GM19372 (cell line): ENCODE measurements around the gene PRMT6.
"Not testable (repeated sequence)": the region's sequence is repeated elsewhere in the genome, so short reads cannot be mapped to it uniquely, and the experiment has no call there.

Experiments used
- ATAC-seq: cut with Tn5 transposase; IDR thresholded peaks from one replicate; pipeline ENCODE4 v1.9.1; 2021; ENCODE audit warnings: mild to moderate bottlenecking, low read depth, moderate library complexity; ENCODE audit not compliant: unreplicated experiment

Gene PRMT6

GRCh38 chr1:107091418-107091817 lies 34.9 kb downstream of the PRMT6 start:
- ATAC-seq: no peak

- not testable (repeated sequence) for ATAC-seq
Observed at GRCh38 chr1:107093395-107093794, 36.9 kb downstream of the PRMT6 start.

GRCh38 chr1:107095647-107096046 lies 39.2 kb downstream of the PRMT6 start:
- ATAC-seq: no peak

- no peak for ATAC-seq
Observed at GRCh38 chr1:107096690-107097089, 40.2 kb downstream of the PRMT6 start.

- no peak for ATAC-seq
Observed at GRCh38 chr1:107098961-107099360, 42.5 kb downstream of the PRMT6 start.

- no peak for ATAC-seq
Observed at GRCh38 chr1:107100331-107100984, 44.0 kb downstream of the PRMT6 start.

- ATAC-seq: no peak
Observed at GRCh38 chr1:107105914-107106313, 49.4 kb downstream of the PRMT6 start.
